OCI-LY1 (cell line): Measurements from ENCODE around the gene POC1A.

Experiments
- H2AFZ ChIP-seq: fragments of 200-600 bp; sonication (generic), shearing (Covaris generic); 2 replicates; pipeline ENCODE4 v1.6.0; 2014; ENCODE audit warnings: antibody characterized with exemption, mild to moderate bottlenecking, low read length
- H3F3A ChIP-seq: fragments of 200-600 bp; sonication (generic), shearing (Covaris generic); 2 replicates; pipeline ENCODE4 v1.6.0; 2014; ENCODE audit warnings: mild to moderate bottlenecking, antibody characterized with exemption, low read length, moderate library complexity; ENCODE audit not compliant: insufficient read depth
- H3K27ac ChIP-seq: fragments of 200-600 bp; sonication (generic); 2 replicates; pipeline ENCODE4 v1.5.1; 2014; ENCODE audit warnings: low read length, mixed run types, mild to moderate bottlenecking, low read depth; ENCODE audit not compliant: poor library complexity, severe bottlenecking
- H3K27me3 ChIP-seq: fragments of 200-600 bp; sonication (generic); 2 replicates; pipeline ENCODE4 v1.6.0; 2014; ENCODE audit warnings: antibody characterized with exemption, mild to moderate bottlenecking, low read length, moderate library complexity; ENCODE audit not compliant: insufficient read depth
- H3K36me3 ChIP-seq: fragments of 200-600 bp; sonication (generic); 2 replicates; pipeline ENCODE4 v1.6.1; 2014; ENCODE audit warnings: mild to moderate bottlenecking, antibody characterized with exemption, low read length, moderate library complexity, mixed read lengths; ENCODE audit not compliant: insufficient read depth
- H3K4me1 ChIP-seq: fragments of 200-600 bp; sonication (generic); 2 replicates; pipeline ENCODE4 v1.5.1; 2014; ENCODE audit warnings: mild to moderate bottlenecking, low read length, moderate library complexity; ENCODE audit not compliant: insufficient read depth, severe bottlenecking
- H3K4me2 ChIP-seq: fragments of 200-600 bp; sonication (generic), shearing (Covaris generic); 2 replicates; pipeline ENCODE4 v1.6.1; 2014; ENCODE audit warnings: low read length
- H3K4me3 ChIP-seq: fragments of 200-600 bp; sonication (generic); 2 replicates; pipeline ENCODE4 v1.5.1; 2014; ENCODE audit warnings: low read length, low read depth, mild to moderate bottlenecking, mixed read lengths; ENCODE audit not compliant: poor library complexity, severe bottlenecking
- H3K79me2 ChIP-seq: fragments of 200-600 bp; shearing (Covaris generic); 2 replicates; pipeline ENCODE4 v1.6.1; 2016; ENCODE audit warnings: mixed run types, low read length, mixed read lengths; ENCODE audit not compliant: insufficient read depth
- H3K9ac ChIP-seq: fragments of 200-600 bp; sonication (generic), shearing (Covaris generic); 2 replicates; pipeline ENCODE4 v1.6.1; 2014; ENCODE audit warnings: mild to moderate bottlenecking, low read length, mixed read lengths
- H3K9me2 ChIP-seq: fragments of 200-600 bp; sonication (generic), shearing (Covaris generic); 2 replicates; pipeline ENCODE4 v1.6.1; 2014; ENCODE audit warnings: low read depth, mild to moderate bottlenecking, low read length, mixed read lengths
- H3K9me3 ChIP-seq: fragments of 200-600 bp; shearing (Covaris generic); 2 replicates; pipeline ENCODE4 v1.6.1; 2014; ENCODE audit warnings: low read length, mixed read lengths
- H4K20me1 ChIP-seq: fragments of 200-600 bp; sonication (generic), shearing (Covaris generic); 2 replicates; pipeline ENCODE4 v1.6.0; 2016; ENCODE audit warnings: mild to moderate bottlenecking, low read length; ENCODE audit not compliant: insufficient read depth
- CTCF ChIP-seq: fragments of 200-600 bp; sonication (generic), shearing (Covaris generic); IDR thresholded peaks from 2 replicates; pipeline ENCODE4 v1.5.1; 2017; ENCODE audit warnings: mild to moderate bottlenecking, antibody characterized with exemption, low read length, moderate library complexity, mixed read lengths
- EZH2 ChIP-seq: fragments of 200-600 bp; sonication (generic), shearing (Covaris generic); IDR thresholded peaks from 2 replicates; pipeline ENCODE4 v1.8.0; 2017; ENCODE audit warnings: borderline replicate concordance, mixed run types, mild to moderate bottlenecking, antibody characterized with exemption, low read length, moderate library complexity, mixed read lengths

POC1A gene

GRCh38 chr3:52099001-52099401 is 55.2 kb downstream of the POC1A start:
- Histone ChIP-seq H3K9ac (no peak overlapping the region), H3K79me2 (no peaks in the 10 kb centered on the region), H2AFZ (no peak overlapping the region), H3K9me2 (no peaks in the 10 kb centered on the region), H3K9me3 (peaks cover 17% of the 10 kb centered on the region), H3K4me2 (no peak overlapping the region), H3K4me1 (no peaks in the 10 kb centered on the region), H3K36me3 (peaks cover 30% of the 10 kb centered on the region), H3F3A (no peaks in the 10 kb centered on the region), H3K27ac (no peak overlapping the region), H3K27me3 (no peaks in the 10 kb centered on the region), H3K4me3 (no peak overlapping the region), H4K20me1 (no peaks in the 10 kb centered on the region)
- no peak for TF ChIP-seq EZH2
- no peak for TF ChIP-seq CTCF

GRCh38 chr3:52097851-52098507 is 56.2 kb downstream of the POC1A start:
- no peaks in the 10 kb centered on the region for H3F3A ChIP-seq
- no peaks in the 10 kb centered on the region for H3K27me3 ChIP-seq
- H3K27ac ChIP-seq, result no peak overlapping the region
- no peaks in the 10 kb centered on the region for H3K79me2 ChIP-seq
- no peak overlapping the region for H3K4me3 ChIP-seq
- no peak overlapping the region for H3K9ac ChIP-seq
- no peak overlapping the region for H3K4me2 ChIP-seq
- no peaks in the 10 kb centered on the region for H3K4me1 ChIP-seq
- H4K20me1 ChIP-seq, result no peaks in the 10 kb centered on the region
- no peak for TF ChIP-seq EZH2
- no peak for TF ChIP-seq CTCF
- H2AFZ ChIP-seq, result no peak overlapping the region
- H3K9me2 ChIP-seq, result no peaks in the 10 kb centered on the region
- peaks cover 17% of the 10 kb centered on the region for H3K9me3 ChIP-seq
- peaks cover 28% of the 10 kb centered on the region for H3K36me3 ChIP-seq

GRCh38 chr3:52095990-52096775 is 58.0 kb downstream of the POC1A start:
- peaks cover 4% of the 10 kb centered on the region for H3K9me3 ChIP-seq
- TF ChIP-seq CTCF, result no peak
- no peak for TF ChIP-seq EZH2
- H3K9ac ChIP-seq, result no peak overlapping the region
- no peaks in the 10 kb centered on the region for H3K79me2 ChIP-seq
- no peaks in the 10 kb centered on the region for H3K4me1 ChIP-seq
- H3K36me3 ChIP-seq, result peaks cover 20% of the 10 kb centered on the region
- H2AFZ ChIP-seq, result no peak overlapping the region
- H3K4me2 ChIP-seq, result no peak overlapping the region
- no peak overlapping the region for H3K27ac ChIP-seq
- H3K4me3 ChIP-seq, result no peak overlapping the region
- no peaks in the 10 kb centered on the region for H3F3A ChIP-seq
- H3K9me2 ChIP-seq, result no peaks in the 10 kb centered on the region
- no peaks in the 10 kb centered on the region for H3K27me3 ChIP-seq
- H4K20me1 ChIP-seq, result no peaks in the 10 kb centered on the region
